ENCODE measurements around the gene CDT1. TPM values are rescaled to one million over a fixed set of nuclear protein-coding genes. Genes with fewer than 3 reads are reported as not detected.

CDT1 gene
- total and polyA plus RNA-seq, 2 experiments from 2014 or later = 32.6 to 187 TPM

DNA sequence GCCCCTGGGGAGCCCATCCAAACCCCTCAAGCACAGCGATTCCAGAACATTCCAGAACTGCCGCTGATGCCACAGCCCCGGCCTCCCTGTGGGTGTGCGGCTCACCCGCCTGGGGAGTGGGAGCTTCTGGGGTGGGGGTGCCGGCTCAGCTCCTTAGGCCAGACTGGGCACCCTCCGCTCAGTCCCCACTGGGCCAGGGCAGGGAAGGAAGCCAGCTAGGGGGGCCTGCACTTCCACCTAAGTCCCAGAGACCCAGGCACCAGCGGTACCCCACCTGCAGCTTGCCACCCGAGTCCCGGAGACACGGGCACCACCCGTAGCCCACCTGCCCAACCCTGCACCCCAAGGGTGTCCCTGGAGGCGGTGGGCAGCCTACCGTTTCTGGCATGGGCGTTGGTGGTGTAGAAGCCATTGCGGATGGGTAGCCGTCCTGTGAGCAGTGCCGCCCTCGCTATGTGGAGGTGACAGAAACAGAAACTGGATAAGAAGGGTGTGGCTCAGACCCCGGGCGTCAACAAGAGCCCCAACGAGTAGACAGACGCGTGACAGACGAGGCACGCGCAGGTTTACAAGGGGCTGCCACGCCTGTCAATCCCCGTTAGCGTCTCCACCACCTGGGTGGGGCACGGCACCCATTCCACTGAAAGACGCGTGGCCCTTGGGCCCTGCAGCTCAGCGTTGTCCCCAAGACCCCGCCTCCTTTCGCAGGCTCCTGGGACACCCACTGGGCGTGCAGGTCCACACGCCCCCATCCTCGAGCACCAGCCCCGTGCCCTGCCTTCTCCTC lies 38.1 kb downstream of the CDT1 start (continued):
- TF ChIP-seq, protein P1, sequence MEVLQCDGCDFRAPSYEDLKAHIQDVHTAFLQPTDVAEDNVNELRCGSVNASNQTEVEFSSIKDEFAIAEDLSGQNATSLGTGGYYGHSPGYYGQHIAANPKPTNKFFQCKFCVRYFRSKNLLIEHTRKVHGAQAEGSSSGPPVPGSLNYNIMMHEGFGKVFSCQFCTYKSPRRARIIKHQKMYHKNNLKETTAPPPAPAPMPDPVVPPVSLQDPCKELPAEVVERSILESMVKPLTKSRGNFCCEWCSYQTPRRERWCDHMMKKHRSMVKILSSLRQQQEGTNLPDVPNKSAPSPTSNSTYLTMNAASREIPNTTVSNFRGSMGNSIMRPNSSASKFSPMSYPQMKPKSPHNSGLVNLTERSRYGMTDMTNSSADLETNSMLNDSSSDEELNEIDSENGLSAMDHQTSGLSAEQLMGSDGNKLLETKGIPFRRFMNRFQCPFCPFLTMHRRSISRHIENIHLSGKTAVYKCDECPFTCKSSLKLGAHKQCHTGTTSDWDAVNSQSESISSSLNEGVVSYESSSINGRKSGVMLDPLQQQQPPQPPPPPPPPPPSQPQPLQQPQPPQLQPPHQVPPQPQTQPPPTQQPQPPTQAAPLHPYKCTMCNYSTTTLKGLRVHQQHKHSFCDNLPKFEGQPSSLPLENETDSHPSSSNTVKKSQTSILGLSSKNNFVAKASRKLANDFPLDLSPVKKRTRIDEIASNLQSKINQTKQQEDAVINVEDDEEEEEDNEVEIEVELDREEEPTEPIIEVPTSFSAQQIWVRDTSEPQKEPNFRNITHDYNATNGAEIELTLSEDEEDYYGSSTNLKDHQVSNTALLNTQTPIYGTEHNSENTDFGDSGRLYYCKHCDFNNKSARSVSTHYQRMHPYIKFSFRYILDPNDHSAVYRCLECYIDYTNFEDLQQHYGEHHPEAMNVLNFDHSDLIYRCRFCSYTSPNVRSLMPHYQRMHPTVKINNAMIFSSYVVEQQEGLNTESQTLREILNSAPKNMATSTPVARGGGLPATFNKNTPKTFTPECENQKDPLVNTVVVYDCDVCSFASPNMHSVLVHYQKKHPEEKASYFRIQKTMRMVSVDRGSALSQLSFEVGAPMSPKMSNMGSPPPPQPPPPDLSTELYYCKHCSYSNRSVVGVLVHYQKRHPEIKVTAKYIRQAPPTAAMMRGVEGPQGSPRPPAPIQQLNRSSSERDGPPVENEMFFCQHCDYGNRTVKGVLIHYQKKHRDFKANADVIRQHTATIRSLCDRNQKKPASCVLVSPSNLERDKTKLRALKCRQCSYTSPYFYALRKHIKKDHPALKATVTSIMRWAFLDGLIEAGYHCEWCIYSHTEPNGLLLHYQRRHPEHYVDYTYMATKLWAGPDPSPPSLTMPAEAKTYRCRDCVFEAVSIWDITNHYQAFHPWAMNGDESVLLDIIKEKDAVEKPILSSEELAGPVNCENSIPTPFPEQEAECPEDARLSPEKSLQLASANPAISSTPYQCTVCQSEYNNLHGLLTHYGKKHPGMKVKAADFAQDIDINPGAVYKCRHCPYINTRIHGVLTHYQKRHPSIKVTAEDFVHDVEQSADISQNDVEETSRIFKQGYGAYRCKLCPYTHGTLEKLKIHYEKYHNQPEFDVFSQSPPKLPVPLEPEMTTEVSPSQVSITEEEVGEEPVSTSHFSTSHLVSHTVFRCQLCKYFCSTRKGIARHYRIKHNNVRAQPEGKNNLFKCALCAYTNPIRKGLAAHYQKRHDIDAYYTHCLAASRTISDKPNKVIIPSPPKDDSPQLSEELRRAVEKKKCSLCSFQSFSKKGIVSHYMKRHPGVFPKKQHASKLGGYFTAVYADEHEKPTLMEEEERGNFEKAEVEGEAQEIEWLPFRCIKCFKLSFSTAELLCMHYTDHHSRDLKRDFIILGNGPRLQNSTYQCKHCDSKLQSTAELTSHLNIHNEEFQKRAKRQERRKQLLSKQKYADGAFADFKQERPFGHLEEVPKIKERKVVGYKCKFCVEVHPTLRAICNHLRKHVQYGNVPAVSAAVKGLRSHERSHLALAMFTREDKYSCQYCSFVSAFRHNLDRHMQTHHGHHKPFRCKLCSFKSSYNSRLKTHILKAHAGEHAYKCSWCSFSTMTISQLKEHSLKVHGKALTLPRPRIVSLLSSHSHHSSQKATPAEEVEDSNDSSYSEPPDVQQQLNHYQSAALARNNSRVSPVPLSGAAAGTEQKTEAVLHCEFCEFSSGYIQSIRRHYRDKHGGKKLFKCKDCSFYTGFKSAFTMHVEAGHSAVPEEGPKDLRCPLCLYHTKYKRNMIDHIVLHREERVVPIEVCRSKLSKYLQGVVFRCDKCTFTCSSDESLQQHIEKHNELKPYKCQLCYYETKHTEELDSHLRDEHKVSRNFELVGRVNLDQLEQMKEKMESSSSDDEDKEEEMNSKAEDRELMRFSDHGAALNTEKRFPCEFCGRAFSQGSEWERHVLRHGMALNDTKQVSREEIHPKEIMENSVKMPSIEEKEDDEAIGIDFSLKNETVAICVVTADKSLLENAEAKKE (CRISPR knock-in tag; IDR thresholded peaks at IDR 0.05) = no peak
- TF ChIP-seq CREB1 (CRISPR knock-in tag; IDR thresholded peaks at IDR 0.05; ENCODE audit: low read depth) = no peak

GRCh38 chr16:88842308-88842756 lies 38.7 kb downstream of the CDT1 start:
- Mint-ChIP-seq H3K27me3 (ENCODE audit: insufficient read depth, low read depth, poor library complexity) (peaks cover 10% of the 10 kb centered on the region), H3K4me1 (0 out of 3 replicates have a peak, but pooled peaks cover 3% of the 10 kb centered on the region), H3K4me3 (no peak overlapping the region), H3K9me3 (no peaks in the 10 kb centered on the region), H3K36me3 (ENCODE audit: low read depth) (peaks cover 11% of the 10 kb centered on the region), H3K27ac (no peak overlapping the region)
- Histone ChIP-seq H3K27ac (ENCODE audit: low read depth) (no peak overlapping the region), H4K20me1 (replicated peaks; ENCODE audit: insufficient read depth) (no peaks in the 10 kb centered on the region), H3K4me3 (no peak overlapping the region), H3K79me2 (replicated peaks; ENCODE audit: insufficient read depth) (no peaks in the 10 kb centered on the region), H3K4me2 (no peak overlapping the region), H2AFZ (no peak overlapping the region), H3K27me3 (ENCODE audit: insufficient read depth) (no peaks in the 10 kb centered on the region), H3F3A (replicated peaks; ENCODE audit: low read depth) (no peaks in the 10 kb centered on the region), H3K9me2 (ENCODE audit: insufficient read depth) (no peaks in the 10 kb centered on the region), H3K4me1 (ENCODE audit: insufficient read depth) (no peaks in the 10 kb centered on the region), H3K36me3 (ENCODE audit: insufficient read depth) (no peaks in the 10 kb centered on the region; the same call in 1 of the 2 replicates)
- DNase-seq (ENCODE audit: low spot score) (no peak), ATAC-seq (no peak)
- TF ChIP-seq EZH2 (IDR thresholded peaks at IDR 0.05; ENCODE audit: low read depth, unreplicated experiment) (no peak), NANOG (IDR thresholded peaks at IDR 0.05; ENCODE audit: borderline replicate concordance) (no peak), POLR2AphosphoS5 (IDR thresholded peaks at IDR 0.05; ENCODE audit: low read depth) (no peak), ETS1 (IDR thresholded peaks at IDR 0.05) (no peak)
- TF ChIP-seq, protein P2, sequence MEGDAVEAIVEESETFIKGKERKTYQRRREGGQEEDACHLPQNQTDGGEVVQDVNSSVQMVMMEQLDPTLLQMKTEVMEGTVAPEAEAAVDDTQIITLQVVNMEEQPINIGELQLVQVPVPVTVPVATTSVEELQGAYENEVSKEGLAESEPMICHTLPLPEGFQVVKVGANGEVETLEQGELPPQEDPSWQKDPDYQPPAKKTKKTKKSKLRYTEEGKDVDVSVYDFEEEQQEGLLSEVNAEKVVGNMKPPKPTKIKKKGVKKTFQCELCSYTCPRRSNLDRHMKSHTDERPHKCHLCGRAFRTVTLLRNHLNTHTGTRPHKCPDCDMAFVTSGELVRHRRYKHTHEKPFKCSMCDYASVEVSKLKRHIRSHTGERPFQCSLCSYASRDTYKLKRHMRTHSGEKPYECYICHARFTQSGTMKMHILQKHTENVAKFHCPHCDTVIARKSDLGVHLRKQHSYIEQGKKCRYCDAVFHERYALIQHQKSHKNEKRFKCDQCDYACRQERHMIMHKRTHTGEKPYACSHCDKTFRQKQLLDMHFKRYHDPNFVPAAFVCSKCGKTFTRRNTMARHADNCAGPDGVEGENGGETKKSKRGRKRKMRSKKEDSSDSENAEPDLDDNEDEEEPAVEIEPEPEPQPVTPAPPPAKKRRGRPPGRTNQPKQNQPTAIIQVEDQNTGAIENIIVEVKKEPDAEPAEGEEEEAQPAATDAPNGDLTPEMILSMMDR (conservative IDR thresholded peaks at IDR 0.05; ENCODE audit: low read depth in 2 of 2) = no peak
